SU-DHL-6 (cell line): ENCODE data around the gene POLR2F.

Experiments
- CTCF ChIP-seq: fragments of 200-600 bp; sonication (generic); IDR thresholded peaks from one replicate; pipeline ENCODE4 v1.5.1; 2017; ENCODE audit warnings: antibody characterized with exemption, mild to moderate bottlenecking, low read length, moderate library complexity; ENCODE audit not compliant: insufficient read depth, poor library complexity, severe bottlenecking
- EZH2phosphoT487 ChIP-seq: fragments of 200-600 bp; sonication (generic), shearing (Covaris generic); conservative IDR thresholded peaks from 2 replicates; pipeline ENCODE4 v1.6.1; 2018; ENCODE audit warnings: mild to moderate bottlenecking, antibody characterized with exemption, low read length, moderate library complexity, mixed read lengths

DNA sequence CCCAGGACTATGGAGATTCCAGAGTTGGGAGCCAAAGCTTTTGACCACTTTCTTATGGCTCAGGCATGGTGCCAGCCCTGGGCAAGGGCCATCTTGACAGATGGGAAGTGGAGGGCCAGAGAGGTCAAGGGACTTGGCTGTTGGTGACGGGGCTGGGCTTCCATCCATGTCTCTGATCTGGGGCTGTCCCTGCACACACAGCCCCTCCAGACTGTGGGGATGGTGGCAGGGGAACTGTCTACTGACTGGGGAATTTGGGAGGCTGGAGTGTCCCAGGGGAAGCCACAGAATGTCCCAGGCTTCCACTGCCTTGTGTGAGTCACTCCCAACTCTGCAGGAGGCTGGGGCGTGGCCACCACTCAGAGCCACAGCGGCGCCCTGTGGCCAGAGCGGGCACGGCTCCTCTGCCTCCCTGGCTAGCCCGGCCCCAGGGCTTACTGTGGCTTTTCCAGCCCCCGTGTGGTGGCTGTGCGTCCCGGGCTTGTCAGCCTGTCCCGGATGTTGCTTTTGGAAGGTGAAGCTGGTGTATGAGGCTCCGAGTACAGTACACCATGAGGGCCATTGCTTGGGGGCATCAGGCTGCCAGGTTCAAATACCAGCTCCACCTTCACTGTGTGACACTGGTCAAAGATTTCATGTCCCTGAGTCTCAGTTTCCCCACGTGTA lies 19.7 kb upstream of the POLR2F start:
- TF ChIP-seq CTCF (peak; percentile 95), EZH2phosphoT487 (no peak)
